Immature natural killer cell (primary cell): ENCODE data around the gene PIM1. TPM values are rescaled to one million over a fixed set of nuclear protein-coding genes. Genes with fewer than 3 reads are reported as not detected.

Experiments
- DNase-seq, 3 donors: peaks; one replicate each; pipeline ENCODE4 v3.0.0; 2022; ENCODE audit warnings: mixed read lengths in 1 of 3
- H3K27ac Mint-ChIP-seq, 6 donors: one replicate each; pipeline ENCODE4 v1.8.0; 2020; ENCODE audit warnings: mixed read lengths in 6 of 6, mild to moderate bottlenecking in 5 of 6, inconsistent platforms in 4 of 6, moderate library complexity in 3 of 6
- H3K27me3 Mint-ChIP-seq, 3 donors: one replicate each; pipeline ENCODE4 v1.8.0; 2020 to 2021; ENCODE audit warnings: low read depth in 3 of 3, mild to moderate bottlenecking in 3 of 3, mixed read lengths in 3 of 3, moderate library complexity in 3 of 3, inconsistent platforms in 1 of 3
- H3K36me3 Mint-ChIP-seq, 3 donors: one replicate each; pipeline ENCODE4 v1.8.0; 2020; ENCODE audit warnings: mixed read lengths in 3 of 3, inconsistent platforms in 2 of 3, mild to moderate bottlenecking in 2 of 3
- H3K4me1 Mint-ChIP-seq, 2 donors: one replicate each; pipeline ENCODE4 v1.8.0; 2020; ENCODE audit warnings: inconsistent platforms in 2 of 2, mild to moderate bottlenecking in 2 of 2, mixed read lengths in 2 of 2, moderate library complexity in 1 of 2
- H3K4me3 Mint-ChIP-seq, 5 donors: one replicate each; pipeline ENCODE4 v1.8.0; 2020; ENCODE audit warnings: mild to moderate bottlenecking in 5 of 5, mixed read lengths in 5 of 5, inconsistent platforms in 3 of 5, moderate library complexity in 3 of 5
- H3K9me3 Mint-ChIP-seq, 6 donors: one replicate each; pipeline ENCODE4 v1.8.0; 2020; ENCODE audit warnings: mild to moderate bottlenecking in 6 of 6, mixed read lengths in 6 of 6, inconsistent platforms in 4 of 6, moderate library complexity in 3 of 6
- polyA plus RNA-seq, 3 donors: library from polyadenylated mRNA; unstranded; fragments of 300-500 nt; fragmentation: Illumina TruSeq; gene quantifications; one replicate each; pipeline ENCODE4 v1.2.3, GENCODE V29; 2021

Gene PIM1
- polyA plus RNA-seq, 3 donors from 2014 or later: 90.5 to 197 (median 117) TPM

- H3K27me3 Mint-ChIP-seq: peaks cover 0 to 2% (median 0%) of the 10 kb centered on the region in 3 donors
- no peaks in the 10 kb centered on the region for H3K36me3 Mint-ChIP-seq
- H3K4me1 Mint-ChIP-seq: peaks cover 44 to 49% of the 10 kb centered on the region in 2 donors
- no peak overlapping the region for H3K4me3 Mint-ChIP-seq
- no peaks in the 10 kb centered on the region for H3K9me3 Mint-ChIP-seq
- H3K27ac Mint-ChIP-seq: peak overlapping the region in 2 of 6 donors; percentile 53 to 69
- DNase-seq: no peak
These were observed 30.1 kb downstream of the PIM1 start for GRCh38 chr6:37200085-37200484.

DNA sequence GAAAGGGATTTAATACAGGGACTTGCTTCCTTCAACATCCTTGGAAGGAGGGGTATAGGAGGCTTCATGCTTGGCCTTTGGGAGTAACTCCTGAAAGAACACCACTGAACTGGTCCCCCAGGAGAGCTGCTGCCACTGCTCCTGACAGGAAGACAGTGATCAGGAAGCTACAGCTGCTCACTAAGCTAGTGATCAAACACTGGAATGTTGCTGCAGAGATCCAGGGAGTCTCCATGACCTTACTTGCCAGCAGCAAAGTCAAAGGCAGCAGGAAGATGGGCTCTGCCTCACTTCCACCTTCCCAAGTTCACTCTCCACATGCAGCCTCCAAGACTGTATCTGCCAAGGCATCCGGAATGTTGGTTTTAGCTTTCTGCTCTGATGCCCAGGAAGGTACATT, 31.8 kb downstream of the PIM1 start:
- no peaks in the 10 kb centered on the region for H3K9me3 Mint-ChIP-seq
- peaks cover 56 to 65% of the 10 kb centered on the region in 2 donors for H3K4me1 Mint-ChIP-seq
- H3K36me3 Mint-ChIP-seq: no peaks in the 10 kb centered on the region
- H3K4me3 Mint-ChIP-seq: peak overlapping the region; percentile 48 to 78 (median 65)
- no peak for DNase-seq
- H3K27ac Mint-ChIP-seq: peak overlapping the region; percentile 75 to 95 (median 90)
- H3K27me3 Mint-ChIP-seq: peaks cover 0 to 2% (median 0%) of the 10 kb centered on the region in 3 donors

DNA sequence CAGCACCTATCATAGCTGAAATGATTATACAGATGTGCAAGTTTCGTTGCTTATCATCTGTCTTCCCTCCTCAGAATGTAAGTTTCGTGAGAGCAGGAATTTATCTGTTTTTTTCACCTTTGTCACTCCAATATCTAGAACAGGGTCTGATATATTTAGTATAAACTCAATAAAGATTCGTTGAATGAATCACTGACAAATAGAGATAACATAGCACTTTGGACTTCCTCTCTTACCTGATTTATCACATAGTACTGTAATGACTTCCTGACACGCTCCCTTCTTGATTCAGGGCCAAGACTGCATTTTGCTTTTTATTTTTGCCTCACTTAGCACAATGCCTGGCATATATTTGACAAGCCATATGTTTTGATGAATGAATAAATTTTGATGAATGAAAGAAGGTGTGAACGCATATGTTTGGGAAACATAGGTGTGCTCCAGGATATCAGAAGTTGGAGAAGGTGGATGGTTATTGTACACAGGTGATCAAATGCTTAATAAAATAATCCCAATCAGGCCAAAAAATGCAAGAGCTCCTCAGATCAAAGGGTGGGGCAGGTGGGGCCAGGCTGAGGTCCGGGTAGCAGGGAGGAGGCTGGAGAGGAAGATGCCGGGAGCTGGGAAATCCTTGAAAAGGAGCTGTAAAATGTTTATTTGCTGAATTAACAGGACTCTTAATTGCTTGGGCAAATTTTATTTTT, 33.0 kb downstream of the PIM1 start:
- H3K27ac Mint-ChIP-seq: peak overlapping the region; percentile 82 to 95 (median 92)
- DNase-seq: no peak
- H3K4me1 Mint-ChIP-seq: peaks cover 69 to 77% of the 10 kb centered on the region in 2 donors
- no peaks in the 10 kb centered on the region for H3K9me3 Mint-ChIP-seq
- H3K36me3 Mint-ChIP-seq: no peaks in the 10 kb centered on the region
- H3K4me3 Mint-ChIP-seq: peak overlapping the region; percentile 64 to 78 (median 66)
- H3K27me3 Mint-ChIP-seq: peaks cover 0 to 2% (median 0%) of the 10 kb centered on the region in 3 donors

GRCh38 chr6:37204014-37204751, 34.2 kb downstream of the PIM1 start:
- DNase-seq: no peak
- peak overlapping the region in 1 of 5 donors; percentile 3 for H3K4me3 Mint-ChIP-seq
- no peaks in the 10 kb centered on the region for H3K9me3 Mint-ChIP-seq
- no peaks in the 10 kb centered on the region for H3K36me3 Mint-ChIP-seq
- H3K27me3 Mint-ChIP-seq: no peaks in the 10 kb centered on the region
- H3K4me1 Mint-ChIP-seq: peaks cover 72 to 85% of the 10 kb centered on the region in 2 donors
- H3K27ac Mint-ChIP-seq: peak overlapping the region; percentile 15 to 83 (median 44)

- Mint-ChIP-seq H3K4me3 (peak overlapping the region in 4 of 5 donors; percentile 12 to 40 (median 12)), H3K36me3 (no peaks in the 10 kb centered on the region), H3K9me3 (no peaks in the 10 kb centered on the region), H3K27ac (peak overlapping the region; percentile 29 to 80 (median 72)), H3K4me1 (peaks cover 80 to 94% of the 10 kb centered on the region in 2 donors), H3K27me3 (no peaks in the 10 kb centered on the region)
- no peak for DNase-seq
These were observed 35.4 kb downstream of the PIM1 start for GRCh38 chr6:37205175-37205996.

DNA sequence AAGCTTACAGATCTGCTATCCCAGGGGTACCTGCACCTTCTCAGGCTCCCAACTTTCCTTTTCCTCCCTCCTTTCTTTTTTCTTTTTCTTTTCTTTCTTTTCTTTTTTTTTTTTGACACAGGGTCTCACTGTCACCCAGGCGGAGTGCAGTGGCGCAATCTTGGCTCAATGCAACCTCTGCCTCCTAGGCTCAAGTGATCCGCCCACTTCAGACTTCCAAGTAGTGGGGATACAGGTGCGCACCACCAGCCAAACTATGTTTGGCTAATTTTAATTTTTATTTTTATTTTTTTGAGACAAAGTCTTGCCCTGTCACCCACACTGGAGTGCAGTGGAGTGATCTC, 36.0 kb downstream of the PIM1 start:
- Mint-ChIP-seq H3K36me3 (no peaks in the 10 kb centered on the region), H3K27ac (peak overlapping the region; percentile 29 to 80 (median 72)), H3K27me3 (no peaks in the 10 kb centered on the region), H3K9me3 (no peaks in the 10 kb centered on the region), H3K4me3 (peak overlapping the region in 2 of 5 donors; percentile 12 to 40), H3K4me1 (peaks cover 77 to 92% of the 10 kb centered on the region in 2 donors)
- DNase-seq: no peak

GRCh38 chr6:37206622-37207021, 36.7 kb downstream of the PIM1 start:
- Mint-ChIP-seq H3K27ac (peak overlapping the region in 5 of 6 donors; percentile 21 to 70 (median 60)), H3K4me1 (peaks cover 73 to 87% of the 10 kb centered on the region in 2 donors), H3K4me3 (peak overlapping the region in 1 of 5 donors; percentile 27), H3K9me3 (no peaks in the 10 kb centered on the region), H3K36me3 (no peaks in the 10 kb centered on the region), H3K27me3 (no peaks in the 10 kb centered on the region)
- no peak for DNase-seq

DNA sequence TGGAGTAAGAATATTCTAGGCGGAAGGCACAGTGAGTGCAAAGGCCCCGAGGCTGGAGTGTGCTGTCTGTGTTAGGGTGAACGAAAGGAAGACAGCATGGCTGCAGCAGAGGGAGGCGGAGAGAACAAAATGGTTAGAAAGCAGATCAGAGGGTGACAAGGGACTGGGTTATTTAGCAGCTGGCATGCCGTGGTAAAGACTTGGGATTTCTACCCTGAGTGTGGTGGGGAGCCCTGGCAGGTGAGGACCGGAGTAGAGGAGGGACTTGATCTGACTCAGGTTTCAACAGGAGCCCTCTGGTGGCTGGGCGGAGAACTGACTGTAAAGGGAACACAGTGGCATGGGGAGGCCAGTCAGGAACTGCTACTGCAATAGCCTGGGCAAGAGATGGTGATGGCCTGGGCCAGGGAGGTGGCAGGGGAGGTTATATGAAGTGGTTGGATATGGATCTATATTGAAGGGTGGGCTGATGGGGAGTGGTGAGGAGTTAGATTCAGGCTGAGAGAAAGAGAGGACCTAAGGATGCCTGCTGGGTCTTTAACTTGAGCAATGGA, 38.0 kb downstream of the PIM1 start:
- no peaks in the 10 kb centered on the region for H3K9me3 Mint-ChIP-seq
- H3K4me1 Mint-ChIP-seq: peaks cover 59 to 73% of the 10 kb centered on the region in 2 donors
- peak overlapping the region; percentile 28 to 49 (median 40) for H3K4me3 Mint-ChIP-seq
- peak; percentile 82 to 85 (median 84) for DNase-seq
- H3K36me3 Mint-ChIP-seq: no peaks in the 10 kb centered on the region
- H3K27me3 Mint-ChIP-seq: no peaks in the 10 kb centered on the region
- peak overlapping the region; percentile 60 to 81 (median 76) for H3K27ac Mint-ChIP-seq

DNA sequence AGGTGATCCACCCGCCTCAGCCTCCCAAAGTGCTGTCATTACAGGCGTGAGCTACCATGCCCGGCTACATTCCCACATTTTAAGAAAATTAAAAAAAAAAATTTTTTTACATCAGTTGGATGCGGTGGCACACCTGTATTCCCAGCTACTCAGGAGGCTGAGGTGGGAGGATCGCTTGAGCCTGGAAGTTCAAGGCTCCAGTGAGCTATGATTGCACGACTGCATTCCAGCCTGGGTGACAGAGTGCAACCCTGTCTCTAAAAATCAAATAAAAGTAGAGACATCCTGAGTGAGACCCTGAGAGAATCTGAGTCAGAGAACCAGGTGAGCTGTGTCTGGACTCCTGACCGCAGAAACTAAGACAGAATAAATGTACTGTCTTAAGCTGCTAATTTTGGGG, 38.8 kb downstream of the PIM1 start:
- no peak for DNase-seq
- Mint-ChIP-seq H3K27ac (no peak overlapping the region), H3K4me1 (peaks cover 52 to 65% of the 10 kb centered on the region in 2 donors), H3K27me3 (no peaks in the 10 kb centered on the region), H3K4me3 (no peak overlapping the region), H3K36me3 (no peaks in the 10 kb centered on the region), H3K9me3 (no peaks in the 10 kb centered on the region)

GRCh38 chr6:37209461-37210205, 39.7 kb downstream of the PIM1 start:
- Mint-ChIP-seq H3K27ac (peak overlapping the region in 5 of 6 donors; percentile 11 to 82 (median 46)), H3K36me3 (no peaks in the 10 kb centered on the region), H3K27me3 (no peaks in the 10 kb centered on the region), H3K4me1 (peaks cover 46 to 57% of the 10 kb centered on the region in 2 donors), H3K4me3 (peak overlapping the region in 2 of 5 donors; percentile 2 to 31), H3K9me3 (no peaks in the 10 kb centered on the region)
- no peak for DNase-seq

DNA sequence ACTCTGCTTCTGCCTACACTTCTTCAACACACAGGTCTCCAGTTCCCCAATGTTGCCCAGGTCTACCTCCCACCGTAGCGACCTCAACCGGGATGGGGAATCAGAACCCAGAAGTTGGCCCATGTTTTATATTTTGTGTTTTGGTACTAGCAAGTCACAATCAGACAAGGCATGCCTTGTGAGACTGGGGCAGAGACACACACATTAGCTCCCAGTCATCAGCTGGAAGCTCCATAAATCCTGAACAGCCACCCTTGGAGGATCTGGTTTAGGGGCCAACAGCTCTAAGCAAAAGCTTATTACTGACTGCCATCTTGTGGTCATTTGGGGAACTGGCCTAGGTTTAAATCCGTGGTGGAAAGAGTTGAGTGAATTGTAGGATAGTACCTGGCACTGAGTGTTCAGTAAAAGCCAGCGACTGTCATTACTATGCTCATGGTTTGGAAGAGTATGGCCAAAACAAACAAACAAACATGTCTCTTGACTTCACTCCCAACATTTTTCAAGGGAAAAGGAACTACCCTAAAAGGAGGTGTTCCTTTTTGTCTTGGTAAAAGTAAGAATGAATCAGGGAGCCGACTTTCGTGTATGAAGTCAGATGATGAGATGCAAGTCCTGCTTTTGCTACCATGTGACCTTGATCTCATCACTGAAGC, 40.5 kb downstream of the PIM1 start:
- peak; percentile 73 to 77 (median 73) for DNase-seq
- Mint-ChIP-seq H3K27me3 (no peaks in the 10 kb centered on the region), H3K36me3 (no peaks in the 10 kb centered on the region), H3K27ac (peak overlapping the region in 3 of 6 donors; percentile 3 to 10 (median 8)), H3K4me3 (peak overlapping the region in 1 of 5 donors; percentile 2), H3K4me1 (peaks cover 40 to 49% of the 10 kb centered on the region in 2 donors), H3K9me3 (no peaks in the 10 kb centered on the region)

GRCh38 chr6:37212268-37212667, 42.3 kb downstream of the PIM1 start:
- H3K4me3 Mint-ChIP-seq: no peak overlapping the region
- H3K4me1 Mint-ChIP-seq: peaks cover 25 to 30% of the 10 kb centered on the region in 2 donors
- peaks cover 0 to 2% (median 1%) of the 10 kb centered on the region in 3 donors for H3K27me3 Mint-ChIP-seq
- no peak overlapping the region for H3K27ac Mint-ChIP-seq
- DNase-seq: no peak
- H3K9me3 Mint-ChIP-seq: no peaks in the 10 kb centered on the region
- H3K36me3 Mint-ChIP-seq: no peaks in the 10 kb centered on the region
